ENCODE measurements around the gene DIAPH3.

Gene DIAPH3

DNA sequence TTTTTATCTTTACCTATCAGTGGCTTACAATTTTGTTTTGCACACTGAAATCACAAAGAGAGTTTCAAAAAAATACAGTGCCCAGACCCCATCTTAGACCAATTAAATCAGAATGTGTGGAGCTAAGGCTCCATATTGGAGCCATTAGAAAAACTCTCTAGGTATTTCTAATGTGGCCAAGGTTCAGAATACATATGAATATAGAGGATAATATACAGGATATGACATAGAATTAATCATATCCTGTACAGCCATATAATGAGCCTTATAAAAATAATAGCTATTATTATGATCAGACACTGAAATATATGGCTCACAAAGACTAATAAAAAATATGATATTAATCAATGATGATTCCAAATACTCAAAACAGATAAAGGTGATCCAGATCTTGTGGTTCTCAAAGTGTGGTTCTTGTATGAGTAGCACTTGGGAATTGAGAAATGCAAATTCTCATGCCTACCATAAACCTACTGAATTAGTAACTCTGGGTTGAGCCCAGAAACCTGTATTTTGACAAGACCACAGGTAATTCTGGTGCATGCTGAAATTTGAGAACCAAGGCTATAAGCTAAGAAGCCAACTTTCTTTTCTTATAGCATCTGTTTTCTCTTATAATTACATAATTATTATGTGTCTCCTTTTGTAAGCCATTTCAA is 408.0 kb downstream of the DIAPH3 start:
- Histone ChIP-seq H4K91ac (ENCODE audit: low read depth, low read length, poor library complexity) (no peak overlapping the region), H3K4me2 (ENCODE audit: insufficient read depth, low read length, poor library complexity, severe bottlenecking) (no peak overlapping the region), H4K8ac (ENCODE audit: low read depth, low read length) (no peak overlapping the region), H3K79me1 (ENCODE audit: low read depth, low read length) (no peaks in the 10 kb centered on the region), H3K27me3 (ENCODE audit: control insufficient read depth in 3 of 3, insufficient read depth in 3 of 3, low read depth in 1 of 3, low read length in 3 of 3) (no peaks in the 10 kb centered on the region), H3K18ac (ENCODE audit: low read length) (no peak overlapping the region), H3K23ac (ENCODE audit: low read depth, low read length, poor library complexity) (no peak overlapping the region), H2BK5ac (ENCODE audit: low read length) (no peak overlapping the region), H3K4me1 (ENCODE audit: control insufficient read depth in 2 of 2, insufficient read depth in 1 of 2, low read depth in 1 of 2, low read length in 2 of 2) (peaks cover 2 to 5% of the 10 kb centered on the region in 2 donors), H3K4me3 (ENCODE audit: low read length in 2 of 2) (no peak overlapping the region), H3K14ac (ENCODE audit: low read length) (no peak overlapping the region), H2BK12ac (ENCODE audit: low read length) (no peak overlapping the region), H3K36me3 (replicated peaks in 1 of 2; ENCODE audit: control insufficient read depth in 2 of 2, insufficient read depth in 2 of 2, low read length in 2 of 2) (no peaks in the 10 kb centered on the region), H2BK15ac (ENCODE audit: low read length) (no peak overlapping the region), H2BK120ac (ENCODE audit: low read depth, low read length) (no peak overlapping the region), H3K9ac (ENCODE audit: low read depth, low read length, poor library complexity) (no peak overlapping the region), H2AFZ (ENCODE audit: low read length) (no peak overlapping the region), H3K9me3 (replicated peaks in 1 of 2; ENCODE audit: control insufficient read depth in 2 of 2, insufficient read depth in 1 of 2, low read depth in 1 of 2, low read length in 2 of 2) (no peaks in the 10 kb centered on the region), H3K4ac (ENCODE audit: low read length) (no peak overlapping the region), H2AK5ac (ENCODE audit: low read depth, low read length) (no peak overlapping the region), H3K27ac (replicated peaks; ENCODE audit: low read length) (no peak overlapping the region)
- no peak for DNase-seq (ENCODE audit: low spot score)

DNA sequence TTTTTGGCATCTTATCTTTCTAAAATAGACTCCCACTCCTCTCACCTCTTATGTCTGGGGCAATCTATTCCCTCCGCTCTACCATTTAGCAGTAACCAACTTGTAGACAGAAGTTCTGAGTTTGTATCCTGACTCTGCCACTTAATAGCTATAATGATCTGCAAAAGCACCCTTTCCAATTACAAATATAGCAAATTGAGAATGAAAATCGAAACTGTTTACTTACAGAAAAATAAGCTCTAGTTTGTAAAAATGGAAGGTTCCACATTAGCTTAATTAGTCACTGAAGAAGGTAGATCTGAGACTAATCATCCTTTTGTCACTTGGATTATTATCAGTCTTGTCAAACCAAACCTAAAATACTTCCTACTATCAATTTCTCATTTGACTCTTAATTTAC is 409.3 kb downstream of the DIAPH3 start:
- no peak overlapping the region for H3K23ac ChIP-seq (ENCODE audit: low read depth, low read length, poor library complexity)
- no peak overlapping the region for H2BK120ac ChIP-seq (ENCODE audit: low read depth, low read length)
- H2BK12ac ChIP-seq (ENCODE audit: low read length), result no peak overlapping the region
- no peaks in the 10 kb centered on the region for H3K79me1 ChIP-seq (ENCODE audit: low read depth, low read length)
- H2BK15ac ChIP-seq (ENCODE audit: low read length), result no peak overlapping the region
- H2BK5ac ChIP-seq (ENCODE audit: low read length), result no peak overlapping the region
- no CpG with 5 or more reads among the region's 2 CpGs for WGBS, 2 donors (ENCODE audit: extremely low coverage in 2 of 2, insufficient read length in 2 of 2, insufficient replicate concordance in 1 of 2)
- no peak overlapping the region for H3K18ac ChIP-seq (ENCODE audit: low read length)
- H3K14ac ChIP-seq (ENCODE audit: low read length), result no peak overlapping the region
- H3K4ac ChIP-seq (ENCODE audit: low read length), result no peak overlapping the region
- no peak for DNase-seq (ENCODE audit: low spot score)
- no peaks in the 10 kb centered on the region for H3K27me3 ChIP-seq (ENCODE audit: control insufficient read depth in 3 of 3, insufficient read depth in 3 of 3, low read depth in 1 of 3, low read length in 3 of 3)
- H3K36me3 ChIP-seq (replicated peaks in 1 of 2; ENCODE audit: control insufficient read depth in 2 of 2, insufficient read depth in 2 of 2, low read length in 2 of 2), result no peaks in the 10 kb centered on the region
- H2AFZ ChIP-seq (ENCODE audit: low read length), result no peak overlapping the region
- H3K4me3 ChIP-seq (ENCODE audit: low read length in 2 of 2), result no peak overlapping the region
- H3K4me2 ChIP-seq (ENCODE audit: insufficient read depth, low read length, poor library complexity, severe bottlenecking), result no peak overlapping the region
- no peak overlapping the region for H3K9ac ChIP-seq (ENCODE audit: low read depth, low read length, poor library complexity)
- no peak overlapping the region for H2AK5ac ChIP-seq (ENCODE audit: low read depth, low read length)
- no peak overlapping the region for H4K91ac ChIP-seq (ENCODE audit: low read depth, low read length, poor library complexity)
- no peak overlapping the region for H3K27ac ChIP-seq (replicated peaks; ENCODE audit: low read length)
- no peaks in the 10 kb centered on the region for H3K9me3 ChIP-seq (replicated peaks in 1 of 2; ENCODE audit: control insufficient read depth in 2 of 2, insufficient read depth in 1 of 2, low read depth in 1 of 2, low read length in 2 of 2)
- H3K4me1 ChIP-seq (ENCODE audit: control insufficient read depth in 2 of 2, insufficient read depth in 1 of 2, low read depth in 1 of 2, low read length in 2 of 2), result peaks cover 5 to 16% of the 10 kb centered on the region in 2 donors
- H4K8ac ChIP-seq (ENCODE audit: low read depth, low read length), result no peak overlapping the region

DNA sequence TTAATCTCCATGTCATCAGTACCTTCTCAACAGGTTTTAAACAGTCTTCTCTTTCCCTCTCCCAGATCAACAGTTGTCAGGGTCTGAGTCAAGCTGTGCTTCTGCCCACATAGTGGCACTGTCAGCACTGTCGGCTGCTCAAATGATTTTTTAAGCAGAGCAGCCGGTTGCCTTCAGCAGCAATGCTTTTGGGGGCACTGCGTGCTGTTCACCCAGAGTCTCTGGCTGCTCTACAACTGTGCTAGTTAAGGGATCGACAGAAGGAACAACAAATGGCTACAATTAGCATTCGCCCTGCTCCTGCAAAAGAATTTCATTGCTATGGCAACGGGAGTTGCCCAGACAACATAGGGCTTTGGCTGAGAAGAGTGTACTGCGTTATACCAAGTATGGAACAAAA is 412.9 kb downstream of the DIAPH3 start:
- Histone ChIP-seq H3K9ac (ENCODE audit: low read depth, low read length, poor library complexity) (no peak overlapping the region), H3K23ac (ENCODE audit: low read depth, low read length, poor library complexity) (no peak overlapping the region), H2BK120ac (ENCODE audit: low read depth, low read length) (no peak overlapping the region), H2AFZ (ENCODE audit: low read length) (peak overlapping the region; percentile 59), H3K27me3 (ENCODE audit: control insufficient read depth in 3 of 3, insufficient read depth in 3 of 3, low read depth in 1 of 3, low read length in 3 of 3) (no peaks in the 10 kb centered on the region), H3K18ac (ENCODE audit: low read length) (no peak overlapping the region), H3K27ac (replicated peaks; ENCODE audit: low read length) (peak overlapping the region; percentile 91), H3K4me3 (ENCODE audit: low read length in 2 of 2) (peak overlapping the region in 1 of 2 donors; percentile 30), H4K91ac (ENCODE audit: low read depth, low read length, poor library complexity) (no peak overlapping the region), H3K36me3 (replicated peaks in 1 of 2; ENCODE audit: control insufficient read depth in 2 of 2, insufficient read depth in 2 of 2, low read length in 2 of 2) (no peaks in the 10 kb centered on the region), H3K4ac (ENCODE audit: low read length) (no peak overlapping the region), H3K4me2 (ENCODE audit: insufficient read depth, low read length, poor library complexity, severe bottlenecking) (peak overlapping the region; percentile 55), H3K79me1 (ENCODE audit: low read depth, low read length) (no peaks in the 10 kb centered on the region), H2BK5ac (ENCODE audit: low read length) (no peak overlapping the region), H2BK15ac (ENCODE audit: low read length) (no peak overlapping the region), H4K8ac (ENCODE audit: low read depth, low read length) (no peak overlapping the region), H2BK12ac (ENCODE audit: low read length) (no peak overlapping the region), H3K14ac (ENCODE audit: low read length) (no peak overlapping the region), H3K9me3 (replicated peaks in 1 of 2; ENCODE audit: control insufficient read depth in 2 of 2, insufficient read depth in 1 of 2, low read depth in 1 of 2, low read length in 2 of 2) (no peaks in the 10 kb centered on the region), H2AK5ac (ENCODE audit: low read depth, low read length) (no peak overlapping the region), H3K4me1 (ENCODE audit: control insufficient read depth in 2 of 2, insufficient read depth in 1 of 2, low read depth in 1 of 2, low read length in 2 of 2) (peaks cover 5 to 16% of the 10 kb centered on the region in 2 donors)
- DNase-seq (ENCODE audit: low spot score), result peak; percentile 83
- WGBS, 2 donors (ENCODE audit: extremely low coverage in 2 of 2, insufficient read length in 2 of 2, insufficient replicate concordance in 1 of 2), result no CpG with 5 or more reads among the region's 7 CpGs

DNA sequence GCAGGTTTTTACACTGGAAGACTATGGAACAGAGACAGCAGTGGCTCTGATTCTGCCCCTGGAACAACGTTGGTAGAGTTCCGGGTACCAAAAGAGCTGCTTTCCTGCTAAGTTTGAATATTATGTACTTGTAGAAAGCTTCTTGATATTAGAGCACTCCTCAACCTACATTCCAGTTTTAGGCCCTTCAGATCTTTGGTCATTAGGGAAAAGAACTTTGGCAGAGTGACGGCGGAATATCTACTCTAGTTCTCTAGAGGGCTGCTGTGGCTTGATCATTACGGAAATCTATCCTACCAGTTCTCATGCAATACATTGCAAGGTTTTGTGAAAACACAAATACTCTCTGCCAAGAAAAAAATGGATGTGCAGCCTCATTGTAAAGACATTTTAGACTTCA is 415.7 kb downstream of the DIAPH3 start:
- no peak overlapping the region for H3K4me2 ChIP-seq (ENCODE audit: insufficient read depth, low read length, poor library complexity, severe bottlenecking)
- H3K27ac ChIP-seq (replicated peaks; ENCODE audit: low read length), result no peak overlapping the region
- H2BK15ac ChIP-seq (ENCODE audit: low read length), result no peak overlapping the region
- H3K4me1 ChIP-seq (ENCODE audit: control insufficient read depth in 2 of 2, insufficient read depth in 1 of 2, low read depth in 1 of 2, low read length in 2 of 2), result peaks cover 10 to 25% of the 10 kb centered on the region in 2 donors
- H3K9ac ChIP-seq (ENCODE audit: low read depth, low read length, poor library complexity), result no peak overlapping the region
- H2AK5ac ChIP-seq (ENCODE audit: low read depth, low read length), result no peak overlapping the region
- H3K18ac ChIP-seq (ENCODE audit: low read length), result no peak overlapping the region
- H4K8ac ChIP-seq (ENCODE audit: low read depth, low read length), result no peak overlapping the region
- no peak overlapping the region for H2BK12ac ChIP-seq (ENCODE audit: low read length)
- no peak overlapping the region for H2AFZ ChIP-seq (ENCODE audit: low read length)
- no peaks in the 10 kb centered on the region for H3K9me3 ChIP-seq (replicated peaks in 1 of 2; ENCODE audit: control insufficient read depth in 2 of 2, insufficient read depth in 1 of 2, low read depth in 1 of 2, low read length in 2 of 2)
- H3K27me3 ChIP-seq (ENCODE audit: control insufficient read depth in 3 of 3, insufficient read depth in 3 of 3, low read depth in 1 of 3, low read length in 3 of 3), result no peaks in the 10 kb centered on the region
- no peak overlapping the region for H3K4ac ChIP-seq (ENCODE audit: low read length)
- no peak overlapping the region for H4K91ac ChIP-seq (ENCODE audit: low read depth, low read length, poor library complexity)
- H3K4me3 ChIP-seq (ENCODE audit: low read length in 2 of 2), result no peak overlapping the region
- no peak for DNase-seq (ENCODE audit: low spot score)
- no peaks in the 10 kb centered on the region for H3K36me3 ChIP-seq (replicated peaks in 1 of 2; ENCODE audit: control insufficient read depth in 2 of 2, insufficient read depth in 2 of 2, low read length in 2 of 2)
- no peak overlapping the region for H3K23ac ChIP-seq (ENCODE audit: low read depth, low read length, poor library complexity)
- H2BK5ac ChIP-seq (ENCODE audit: low read length), result no peak overlapping the region
- no CpG with 5 or more reads among the region's 5 CpGs for WGBS, 2 donors (ENCODE audit: extremely low coverage in 2 of 2, insufficient read length in 2 of 2, insufficient replicate concordance in 1 of 2)
- no peaks in the 10 kb centered on the region for H3K79me1 ChIP-seq (ENCODE audit: low read depth, low read length)
- no peak overlapping the region for H2BK120ac ChIP-seq (ENCODE audit: low read depth, low read length)
- H3K14ac ChIP-seq (ENCODE audit: low read length), result no peak overlapping the region
